Stimulated activated CD8-positive, alpha-beta memory T cell treated with anti-CD3 and anti-CD28 coated beads, Interleukin-7, amount 100 ng/mL, for 24 hours (primary cell): ENCODE results near the gene ZNF276.
"Not testable (repeated sequence)": the region's sequence is repeated elsewhere in the genome, so short reads cannot be mapped to it uniquely, and the experiment has no call there.

Experiments
- DNase-seq: peaks from one replicate; pipeline ENCODE4 v3.0.0-alpha.2; 2020; ENCODE audit warnings: low read depth

Gene ZNF276

DNA sequence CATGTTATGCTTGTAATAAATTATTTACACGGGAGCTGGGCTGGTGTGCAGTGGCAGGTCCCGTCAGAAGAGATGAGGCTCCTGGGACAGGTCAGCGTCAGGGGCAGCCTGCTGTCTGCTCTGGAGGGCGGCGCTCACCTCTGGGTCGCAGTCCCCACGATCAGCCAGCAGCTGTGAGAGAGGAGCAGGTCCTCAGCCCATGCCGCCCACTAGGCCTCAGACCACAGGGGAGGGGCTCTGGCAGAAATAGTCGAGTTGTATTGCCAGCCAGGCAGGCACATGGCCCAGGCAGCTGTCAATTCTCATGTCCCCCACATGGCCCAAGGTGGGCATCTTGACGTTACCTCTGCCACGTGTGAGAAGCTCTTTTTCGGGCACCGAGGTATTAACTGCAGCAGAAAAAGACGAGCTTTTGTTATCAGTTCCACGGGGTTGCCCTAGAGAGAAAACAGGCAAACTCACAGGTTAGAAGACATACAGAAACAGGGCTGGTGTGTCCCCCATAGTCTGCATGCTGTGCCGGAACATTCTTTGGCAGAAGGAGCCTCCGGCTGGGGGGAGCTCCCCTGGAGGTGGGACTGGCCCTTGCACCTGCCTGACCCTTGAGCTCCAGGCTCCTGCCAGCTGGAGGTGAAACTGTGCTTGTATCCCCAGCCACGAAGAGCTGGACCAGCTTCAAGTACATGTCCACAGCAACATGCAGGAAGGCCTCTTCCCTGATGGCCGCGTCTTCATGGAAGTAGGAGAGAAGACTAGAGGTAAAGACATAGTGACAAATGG lies 17.4 kb downstream of the ZNF276 start:
- no peak for DNase-seq

DNA sequence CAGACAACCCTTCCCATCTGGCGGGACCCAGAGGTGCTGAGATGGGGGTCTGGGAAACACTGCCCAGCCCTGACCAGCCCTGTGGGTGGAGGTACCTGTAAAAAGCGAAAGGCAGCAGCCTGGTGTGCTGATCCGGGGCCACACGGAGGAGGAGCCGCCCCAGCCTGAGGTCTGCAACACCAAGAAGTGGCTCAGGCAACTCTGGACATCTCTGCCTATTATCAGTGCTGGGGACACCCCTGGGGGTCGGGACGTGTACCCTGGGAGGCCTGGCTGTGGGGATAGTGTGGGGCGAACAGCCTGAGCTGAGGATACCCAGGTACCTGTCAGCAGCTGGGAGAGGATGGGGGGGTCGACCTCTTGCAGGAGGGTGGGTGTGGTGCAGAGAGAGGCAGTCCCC lies 18.0 kb downstream of the ZNF276 start:
- DNase-seq = no peak

DNA sequence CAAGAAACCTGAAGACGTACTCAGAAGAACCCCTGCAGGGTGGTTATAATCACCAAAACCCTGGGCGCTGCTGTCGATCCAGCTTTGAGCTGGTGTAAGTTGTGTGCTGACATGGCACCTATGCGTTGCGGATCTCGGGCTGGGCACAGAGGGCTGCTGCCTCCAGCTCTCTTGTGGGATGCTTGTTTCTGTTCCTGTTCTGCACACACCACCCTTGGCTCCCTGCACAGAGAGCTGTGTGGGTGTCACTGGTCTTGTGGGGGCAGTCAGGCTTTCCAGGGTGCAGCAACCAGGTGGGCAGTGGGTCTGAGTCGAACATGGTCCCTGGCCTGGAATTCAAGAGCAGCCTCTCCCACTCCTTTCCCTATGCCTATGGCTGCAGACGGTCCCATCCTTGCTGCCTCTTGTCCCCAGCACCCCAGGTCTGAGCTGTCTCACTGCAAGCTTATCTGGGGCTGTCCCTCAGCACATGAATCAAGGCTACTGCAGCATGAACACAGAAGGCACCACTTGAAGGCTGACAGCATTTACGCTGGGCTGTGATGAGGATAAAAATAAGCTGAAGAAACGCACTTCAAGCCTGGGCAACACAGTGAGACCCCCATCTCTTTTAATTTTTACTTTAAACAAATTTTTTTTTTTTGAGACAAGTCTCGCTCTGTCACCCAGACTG lies 20.1 kb downstream of the ZNF276 start:
- no peak for DNase-seq

DNA sequence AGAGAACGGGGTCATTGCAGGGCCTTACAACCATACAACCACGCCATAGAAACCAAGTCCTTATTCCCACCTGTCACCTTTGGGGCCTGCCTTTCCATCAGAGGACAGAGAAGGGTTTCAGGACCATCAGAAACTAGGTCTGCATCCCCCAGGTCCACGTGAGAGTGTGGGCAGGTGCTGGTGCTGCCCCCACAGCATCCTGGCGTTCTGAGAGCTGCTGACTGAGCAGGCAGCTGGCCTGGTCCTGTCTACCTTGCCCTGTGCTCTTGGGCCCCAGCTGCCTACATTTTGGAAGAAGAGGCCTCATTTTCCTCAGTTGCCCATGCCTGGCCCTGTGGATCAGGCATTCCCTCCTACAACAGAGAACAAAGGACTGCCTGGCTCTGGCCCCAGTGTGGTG lies 21.6 kb downstream of the ZNF276 start:
- DNase-seq = no peak

DNA sequence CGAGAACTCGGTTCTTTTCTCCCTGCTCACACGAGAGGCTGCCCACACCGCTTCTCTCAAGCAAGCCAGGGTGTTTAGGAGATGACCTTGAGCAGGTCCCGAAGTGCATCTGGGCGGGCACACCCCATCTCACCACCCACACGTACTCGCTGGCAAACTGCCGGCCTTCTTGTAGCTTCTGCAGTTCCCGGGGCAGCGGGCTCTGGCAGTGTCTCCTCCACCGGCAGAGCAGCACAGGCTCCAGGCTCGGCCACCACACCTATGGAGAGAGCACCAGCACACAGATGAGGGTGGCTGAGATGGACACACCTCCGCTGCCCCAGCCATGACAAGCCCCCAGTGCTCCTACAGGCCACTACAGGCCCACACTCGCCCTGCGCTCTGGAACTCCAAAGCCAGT lies 23.5 kb downstream of the ZNF276 start:
- no peak for DNase-seq

DNA sequence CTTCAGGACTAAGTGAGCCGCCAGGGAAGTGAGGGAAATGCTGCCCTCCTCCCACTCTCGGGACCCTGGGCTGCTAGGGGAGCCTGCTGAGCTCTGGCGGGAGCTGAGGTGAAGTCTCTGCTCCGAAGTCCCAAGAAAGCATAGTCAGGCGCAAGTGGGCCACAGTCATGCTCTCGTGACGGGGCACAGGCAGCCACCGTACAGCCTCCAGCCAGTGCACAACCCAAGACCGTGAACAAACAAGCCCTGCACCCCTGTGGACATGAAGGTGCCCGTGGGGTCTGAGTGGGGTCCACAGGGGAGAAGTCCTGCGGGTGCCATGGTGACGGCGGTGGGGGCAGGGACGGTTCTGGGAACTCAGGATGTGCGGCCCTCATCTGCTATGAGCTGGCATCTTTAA lies 24.7 kb downstream of the ZNF276 start:
- no peak for DNase-seq

DNA sequence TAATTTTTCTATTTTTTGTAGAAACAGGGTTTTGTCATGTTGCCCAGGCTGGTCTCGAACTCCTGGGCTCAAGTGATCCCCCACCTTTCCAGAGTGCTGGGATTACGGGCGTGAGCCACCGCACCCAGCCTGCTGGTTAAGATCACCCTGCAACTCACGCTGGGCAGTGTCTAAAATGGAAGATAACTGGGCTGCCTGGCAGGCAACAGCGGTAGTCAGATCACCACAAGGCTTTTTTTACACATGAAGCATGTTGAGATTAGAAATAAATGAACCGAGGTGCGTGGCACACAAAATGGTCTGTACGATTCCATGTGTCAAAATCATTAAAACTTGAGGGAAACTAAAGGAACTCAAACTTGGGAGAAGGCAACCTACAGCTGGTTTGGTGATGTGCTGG lies 26.7 kb downstream of the ZNF276 start:
- DNase-seq = no peak

DNA sequence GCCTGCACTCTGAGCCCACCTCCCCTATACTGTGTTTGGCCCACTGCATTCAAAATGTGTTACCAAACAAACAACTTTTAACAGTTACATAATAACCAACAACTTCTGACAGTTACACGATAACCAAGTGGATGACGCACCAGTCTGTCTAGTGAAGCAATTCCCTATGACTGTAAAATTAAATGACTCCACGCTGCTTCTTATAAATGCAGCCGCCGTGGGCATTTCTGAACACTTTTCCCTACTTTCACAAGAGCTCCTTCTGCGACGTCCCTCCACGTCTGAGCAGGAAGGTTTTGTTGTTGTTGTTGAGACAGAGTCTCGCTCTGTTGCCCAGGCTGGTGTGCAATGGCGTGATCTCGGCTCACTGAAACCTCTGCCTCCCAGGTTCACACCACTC lies 27.6 kb downstream of the ZNF276 start:
- DNase-seq = no peak

DNA sequence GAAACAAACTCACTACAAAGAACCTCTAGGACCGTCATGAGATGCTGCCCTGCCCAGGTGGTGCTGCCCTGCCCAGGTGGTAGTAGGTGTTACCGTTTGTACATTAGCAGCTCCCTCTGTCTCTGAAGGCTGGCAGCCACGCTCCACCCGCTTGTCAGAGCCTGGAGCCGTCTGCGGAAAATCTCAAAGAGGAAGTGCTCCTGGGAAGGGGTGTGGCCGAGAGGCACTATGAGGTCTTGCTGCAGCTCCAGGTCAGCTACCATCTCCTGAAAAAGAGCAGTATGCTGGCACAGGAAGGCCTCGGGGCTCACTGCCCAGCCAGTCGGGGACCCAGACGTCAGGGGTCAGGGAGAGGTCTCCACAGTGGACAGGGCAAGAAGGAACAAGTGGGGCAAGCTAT lies 28.3 kb downstream of the ZNF276 start:
- DNase-seq = no peak

DNA sequence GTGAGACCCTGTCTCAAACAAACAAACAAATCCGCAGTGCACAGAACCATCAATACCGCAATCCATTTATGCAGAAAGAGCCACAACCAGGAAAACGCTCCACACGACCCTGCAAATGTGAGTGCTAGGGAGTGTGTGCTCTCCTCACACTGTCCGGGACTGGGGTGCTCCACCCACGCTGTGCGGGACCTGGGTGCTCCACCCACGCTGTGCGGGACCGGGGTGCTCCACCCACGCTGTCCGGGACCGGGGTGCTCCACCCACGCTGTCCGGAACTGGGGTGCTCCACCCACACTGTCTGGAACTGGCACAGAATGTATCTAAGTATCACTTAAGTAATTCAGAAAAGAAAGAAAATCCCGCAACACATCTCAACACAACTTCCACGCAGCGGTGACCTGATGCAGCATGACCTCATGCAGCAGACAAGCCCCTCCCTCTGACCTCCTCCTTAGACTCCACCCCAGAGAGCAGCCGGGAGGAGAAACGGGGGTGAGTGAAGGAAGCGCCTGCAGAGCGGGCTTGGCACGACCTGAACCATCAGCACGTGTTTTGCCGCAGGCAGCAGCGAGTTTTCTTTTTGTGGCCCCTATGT lies 38.5 kb downstream of the ZNF276 start:
- no peak for DNase-seq

DNA sequence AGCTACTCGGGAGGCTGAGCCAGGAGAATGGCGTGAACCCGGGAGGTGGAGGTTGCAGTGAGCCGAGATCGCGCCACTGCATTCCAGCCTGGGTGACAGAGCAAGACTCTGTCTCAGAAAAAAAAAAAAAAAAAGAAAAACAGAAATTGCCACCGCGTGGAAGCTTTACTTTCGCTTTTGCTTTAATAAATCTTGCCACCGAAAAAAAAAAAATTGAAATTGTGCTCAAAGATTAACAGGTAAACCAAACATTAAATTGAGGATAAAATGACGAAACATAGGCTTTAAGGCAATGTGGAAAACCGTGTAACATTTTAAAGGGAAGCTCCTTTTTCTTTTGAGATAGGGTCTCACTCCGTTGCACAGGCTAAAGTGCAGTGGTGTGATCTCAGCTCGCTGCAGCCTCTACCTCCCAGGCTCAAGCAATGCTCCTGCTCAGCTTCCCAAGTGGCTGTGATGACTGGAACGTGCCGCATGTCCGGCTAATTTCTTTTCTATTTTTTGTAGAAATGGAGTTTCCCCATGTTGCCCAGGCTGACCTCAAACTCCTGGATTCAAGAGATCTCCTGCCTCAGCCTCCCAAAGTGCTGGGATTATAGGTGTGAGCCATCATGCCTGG lies 40.1 kb downstream of the ZNF276 start:
- no peak for DNase-seq

DNA sequence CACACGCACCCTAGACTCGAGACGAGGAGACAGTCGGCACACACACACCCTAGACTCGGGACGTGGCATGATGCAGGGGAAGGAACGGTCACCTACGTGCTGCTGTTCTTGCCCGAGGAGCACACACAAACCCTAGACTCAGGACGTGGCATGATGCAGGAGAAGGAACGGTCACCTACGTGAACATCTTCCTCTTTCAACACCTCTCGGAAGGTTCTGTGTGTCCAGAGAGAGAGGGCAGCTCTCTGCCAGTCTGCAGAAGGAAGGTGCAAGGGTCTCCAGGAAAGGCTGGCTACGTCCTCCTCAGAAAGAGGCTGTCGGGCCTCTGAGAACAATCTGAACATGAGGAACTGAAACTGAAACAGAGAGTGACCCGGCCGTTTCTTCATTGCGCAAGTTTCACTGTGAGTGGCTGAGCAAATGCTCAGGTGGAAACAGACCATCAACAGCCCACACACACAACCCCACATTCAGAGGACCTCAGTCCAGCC lies 43.4 kb downstream of the ZNF276 start:
- no peak for DNase-seq

DNA sequence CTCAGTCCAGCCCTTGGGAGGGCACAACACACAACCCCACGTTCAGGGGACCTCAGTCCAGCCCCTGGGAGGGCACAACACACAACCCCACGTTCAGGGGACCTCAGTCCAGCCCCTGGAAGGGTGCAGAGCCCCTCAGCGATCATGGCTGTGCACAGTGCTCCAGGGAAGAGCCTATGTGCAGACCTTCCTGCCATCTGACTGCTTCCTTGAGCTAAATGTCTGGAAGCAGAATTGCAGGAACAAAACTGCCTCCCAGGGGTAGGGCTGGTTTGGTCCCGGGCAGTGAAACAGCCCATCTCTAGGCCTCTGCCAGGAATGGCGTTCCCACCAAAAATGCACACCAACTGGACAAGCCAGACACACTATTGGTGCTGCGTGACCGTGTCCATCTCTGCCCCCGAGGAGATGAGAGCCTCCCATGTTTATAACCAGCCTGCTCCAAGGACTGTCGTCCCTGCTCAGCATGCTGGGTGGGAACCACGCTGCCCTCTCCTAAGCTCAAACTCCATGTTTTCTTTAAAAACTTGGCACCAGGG lies 44.0 kb downstream of the ZNF276 start:
- DNase-seq = no peak

DNA sequence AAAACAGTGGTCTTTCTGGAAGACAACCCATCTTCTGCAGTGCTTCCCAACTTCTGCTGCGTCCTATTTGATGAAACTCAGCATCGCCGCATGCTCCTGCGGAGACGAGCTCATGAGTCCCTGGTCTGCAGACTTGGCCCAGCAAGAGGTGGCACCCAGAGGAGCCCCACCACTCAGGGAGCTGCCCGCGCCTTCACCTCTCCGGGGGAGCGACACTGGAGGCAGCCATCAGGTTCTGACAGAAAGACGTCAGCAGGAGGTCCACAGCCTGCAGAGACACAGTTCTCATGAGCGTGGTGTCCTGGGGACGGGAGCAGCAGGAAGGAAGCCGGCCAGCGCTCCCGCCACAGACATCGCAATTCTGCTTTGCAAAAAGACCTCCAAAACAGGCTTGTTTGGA lies 49.0 kb downstream of the ZNF276 start:
- DNase-seq = no peak

DNA sequence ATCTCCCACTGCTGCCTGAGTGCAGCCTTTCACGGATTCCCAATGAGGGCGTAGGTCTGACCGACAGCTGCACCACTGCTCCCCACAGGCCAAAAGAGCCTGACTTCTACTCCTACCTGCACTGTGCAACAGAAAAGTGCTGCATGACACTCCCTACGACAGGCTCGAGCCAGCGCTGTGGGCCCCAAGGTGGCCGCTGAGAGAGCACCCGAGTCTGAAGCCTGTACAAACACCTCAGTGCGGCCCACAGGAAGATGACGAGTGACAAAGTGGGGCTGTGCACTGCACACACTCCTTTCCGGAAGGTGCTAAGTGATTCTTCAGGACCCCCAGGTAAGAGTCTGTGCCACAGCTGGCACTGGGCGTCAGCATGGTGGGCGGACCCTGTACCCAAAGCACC lies 53.9 kb downstream of the ZNF276 start:
- DNase-seq = no peak

DNA sequence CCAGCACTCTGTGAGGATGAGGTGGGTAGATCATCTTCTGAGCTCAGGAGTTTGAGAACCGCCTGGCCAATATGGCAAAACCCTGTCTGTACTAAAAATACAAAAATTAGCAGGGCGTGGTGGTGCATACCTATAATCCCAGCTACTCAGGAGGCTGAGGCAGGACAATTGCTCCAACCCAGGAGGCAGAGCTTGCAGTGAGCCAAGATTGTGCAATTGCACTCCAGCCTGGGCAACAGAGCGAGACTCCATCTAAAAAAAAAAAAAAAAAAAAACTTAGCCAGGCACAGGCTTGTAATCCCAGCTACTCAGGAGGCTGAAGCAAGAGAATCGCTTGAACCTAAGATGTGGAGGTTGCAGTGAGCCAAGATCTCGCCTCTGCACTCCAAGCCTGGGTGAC lies 56.9 kb downstream of the ZNF276 start:
- not testable (repeated sequence) for DNase-seq

DNA sequence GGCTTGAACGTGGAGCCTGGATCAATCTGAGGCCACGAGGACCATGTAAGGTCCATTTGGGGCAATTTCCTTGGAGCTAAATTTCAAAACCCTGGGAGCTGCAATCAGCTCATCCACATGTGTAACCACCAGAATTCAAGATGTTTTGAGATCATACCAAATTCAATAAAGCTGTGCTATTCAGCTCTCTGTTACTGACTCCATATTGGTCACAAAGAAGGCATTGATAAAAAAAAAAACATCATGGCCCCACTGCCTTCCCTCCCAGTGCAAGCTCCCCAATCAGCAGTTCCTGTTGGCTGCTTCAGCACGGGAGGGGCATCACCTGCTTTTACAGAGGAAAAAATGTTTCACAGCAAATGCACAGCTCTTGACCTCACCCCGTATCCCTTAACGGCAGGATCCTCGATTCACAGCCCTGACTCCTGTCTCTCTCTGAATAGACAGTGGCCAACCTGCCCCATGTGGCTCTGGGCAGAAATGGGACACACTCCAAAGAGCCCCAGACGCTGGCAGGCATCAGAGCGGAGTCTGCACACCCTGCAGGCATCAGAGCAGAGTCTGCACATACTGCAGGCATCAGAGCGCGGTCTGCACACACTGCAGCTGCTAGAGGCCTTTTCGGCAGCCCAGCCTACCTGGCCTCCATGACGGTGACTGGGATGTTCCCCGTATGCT lies 58.0 kb downstream of the ZNF276 start:
- DNase-seq = no peak

DNA sequence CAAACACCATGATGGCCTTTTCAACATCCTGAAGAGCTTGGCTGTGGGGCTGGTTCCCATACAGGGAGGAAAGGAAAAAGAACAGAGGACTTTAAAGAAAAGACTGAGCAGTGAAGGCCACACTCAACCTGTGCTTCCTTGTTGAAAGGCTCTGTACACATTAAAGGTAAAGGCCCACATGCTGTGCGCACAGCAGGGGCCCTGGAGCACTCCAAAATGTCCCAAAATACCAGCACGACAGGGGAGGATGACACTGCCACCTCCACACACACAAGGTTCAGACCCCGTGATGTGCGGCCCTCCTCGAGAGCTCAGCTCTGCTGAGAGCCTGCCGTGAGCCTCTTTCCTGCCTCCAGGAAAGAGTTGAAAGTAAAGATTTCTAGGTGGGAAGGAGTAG lies 58.6 kb downstream of the ZNF276 start:
- DNase-seq = no peak

DNA sequence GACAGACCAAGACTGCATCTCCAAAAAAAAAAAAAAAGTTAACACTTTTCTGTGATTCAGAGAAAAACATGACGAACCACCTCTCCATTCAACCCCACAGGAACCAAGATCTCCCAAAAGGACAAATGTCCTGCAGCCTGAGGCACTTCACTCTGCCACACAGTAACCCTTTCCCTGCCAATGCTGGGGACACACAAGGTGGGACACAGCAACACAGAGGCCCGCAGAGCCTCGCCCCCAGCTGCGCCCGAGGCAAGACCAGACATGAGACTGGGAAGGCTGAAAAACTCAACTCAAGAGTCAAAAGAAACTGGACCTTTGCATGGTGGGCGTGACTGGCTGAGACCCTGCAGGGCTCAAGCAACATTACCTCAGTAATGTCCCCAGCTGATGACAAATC lies 61.2 kb downstream of the ZNF276 start:
- DNase-seq = no peak

DNA sequence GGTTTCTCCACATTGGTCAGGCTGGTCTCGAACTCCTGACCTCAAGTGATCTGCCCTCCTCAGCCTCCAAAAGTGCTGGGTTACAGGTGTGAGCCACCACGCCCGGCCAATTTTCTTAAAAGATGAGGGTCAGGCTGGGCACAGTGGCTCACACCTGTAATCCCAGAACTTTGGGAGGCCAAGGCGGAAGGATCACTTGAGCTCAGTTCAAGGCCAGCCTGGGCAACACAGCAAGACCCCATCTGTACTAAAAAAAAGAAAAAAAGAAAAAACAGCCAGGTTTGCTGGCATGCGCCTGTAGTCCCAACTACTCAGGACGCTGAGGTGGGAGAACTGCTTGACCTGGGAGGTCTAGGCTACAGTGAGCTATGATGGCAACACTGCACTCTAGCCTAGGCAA lies 62.6 kb downstream of the ZNF276 start:
- DNase-seq = not testable (repeated sequence)

DNA sequence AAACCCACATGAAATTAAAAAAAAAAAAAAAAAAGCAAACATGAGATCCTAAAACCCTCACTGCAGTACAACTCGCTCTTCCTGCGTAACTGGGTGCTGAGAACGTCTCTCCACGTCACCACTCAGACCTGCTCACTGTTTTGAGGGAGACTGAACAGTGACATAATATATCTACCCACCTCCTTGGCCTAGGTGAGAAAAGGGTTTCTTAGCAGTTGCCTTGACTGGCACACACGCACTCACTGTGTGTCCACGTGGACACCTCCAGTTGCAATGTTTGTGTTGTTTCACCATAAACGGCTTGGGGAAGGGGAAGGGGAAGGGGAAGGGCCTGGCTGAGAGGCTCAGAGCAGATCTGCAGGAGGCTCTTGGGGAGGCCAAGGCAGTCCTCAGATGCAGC lies 63.1 kb downstream of the ZNF276 start:
- no peak for DNase-seq

DNA sequence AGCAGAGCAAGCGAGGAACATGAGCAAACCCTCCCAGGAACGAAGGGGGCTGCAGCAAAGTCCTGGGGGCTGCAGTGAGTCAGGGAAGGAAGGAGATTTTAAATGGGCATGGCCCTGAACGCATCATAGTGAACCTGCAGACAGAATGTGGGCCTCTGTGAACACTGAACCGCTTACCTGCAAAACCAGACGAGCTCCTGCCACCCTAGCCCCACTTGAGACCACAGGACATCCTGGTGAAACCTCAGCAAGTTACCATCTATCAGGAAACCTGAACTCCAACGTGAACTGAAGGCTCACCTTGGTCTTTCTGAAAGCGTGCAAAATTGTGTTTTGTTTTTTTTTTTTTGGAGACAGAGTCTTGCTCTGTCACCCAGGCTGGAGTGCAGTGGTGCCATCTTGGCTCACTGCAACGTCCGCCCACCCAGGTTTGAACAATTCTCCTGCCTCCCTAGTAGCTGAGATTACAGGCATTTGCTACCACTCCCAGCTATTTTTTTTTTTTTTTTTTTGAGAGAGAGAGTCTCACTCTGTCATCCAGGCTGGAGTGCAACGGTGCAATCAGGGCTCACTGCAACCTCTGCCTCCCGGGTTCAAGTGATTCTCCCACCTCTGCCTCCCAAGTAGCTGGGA lies 64.3 kb downstream of the ZNF276 start:
- DNase-seq = no peak
